Panc1 (cell line): ENCODE results near the gene ASCL2. TPM values are rescaled to one million over a fixed set of nuclear protein-coding genes. Genes with fewer than 3 reads are reported as not detected.

Experiments
- ATAC-seq: fragments of 200-7000 bp; cut with Tn5 transposase; 2 replicates; pipeline ENCODE4 v1.9.1; 2020; ENCODE audit warnings: mild to moderate bottlenecking, moderate library complexity
- BruUV-seq: library from RNA; stranded (reverse); fragments of 400-500 nt; replicated peaks from 2 replicates; lab custom pipeline; 2021; lab: Mats Ljungman, UMichigan
- CTCF ChIA-PET: fragments of 300-600 bp; sonication (Branson Sonifier 250); formaldehyde crosslinking; loops from one replicate; lab custom pipeline; 2022; ENCODE audit warnings: antibody characterized with exemption; lab: Charles Lee
- POLR2A ChIA-PET: fragments of 300-600 bp; sonication (Branson Sonifier 250); formaldehyde crosslinking; loops from one replicate; lab custom pipeline; 2022; ENCODE audit warnings: antibody characterized with exemption; lab: Charles Lee
- DNase-seq: peaks from one replicate; pipeline ENCODE4 v3.0.0-alpha.2; 2010; ENCODE audit warnings: low read depth, low spot score
- H3K27ac ChIP-seq: 2 replicates; pipeline ENCODE4 v1.5.1; 2011; ENCODE audit warnings: mild to moderate bottlenecking, low read length, inconsistent platforms
- H3K27me3 ChIP-seq: fragments of 200-500 bp; sonication (Bioruptor generic); 2 replicates; pipeline ENCODE4 v1.6.0; 2014; ENCODE audit warnings: low read length, inconsistent platforms; ENCODE audit not compliant: control insufficient read depth, insufficient read depth
- H3K36me3 ChIP-seq: fragments of 200-500 bp; sonication (Bioruptor generic); 2 replicates; pipeline ENCODE4 v1.5.1; 2014; ENCODE audit warnings: inconsistent platforms, mild to moderate bottlenecking, low read length, moderate library complexity; ENCODE audit not compliant: control insufficient read depth, insufficient read depth
- H3K4me1 ChIP-seq: 2 replicates; pipeline ENCODE4 v1.5.1; 2011; ENCODE audit warnings: inconsistent platforms, mild to moderate bottlenecking, low read length, moderate library complexity; ENCODE audit not compliant: control insufficient read depth, insufficient read depth
- H3K4me3 ChIP-seq, 2 experiments: 2 replicates each; pipeline ENCODE4 v1.5.1; 2011 to 2012; ENCODE audit warnings: low read depth in 2 of 2, low read length in 2 of 2, mild to moderate bottlenecking in 2 of 2, inconsistent platforms in 1 of 2, moderate library complexity in 1 of 2
- H3K9me3 ChIP-seq: fragments of 200-500 bp; sonication (Bioruptor generic); 2 replicates; pipeline ENCODE4 v1.5.1; 2014; ENCODE audit warnings: low read depth, mild to moderate bottlenecking, inconsistent platforms, low read length, moderate library complexity; ENCODE audit not compliant: control insufficient read depth, insufficient read depth
- POLR2AphosphoS5 ChIP-seq: IDR thresholded peaks from 2 replicates; pipeline ENCODE4 v1.6.1; 2012; ENCODE audit warnings: mild to moderate bottlenecking, low read depth, low read length, moderate library complexity
- SIN3A ChIP-seq: IDR thresholded peaks from 2 replicates; pipeline ENCODE4 v1.6.1; 2012; ENCODE audit warnings: low read depth, mild to moderate bottlenecking, low read length, moderate library complexity, borderline replicate concordance; ENCODE audit not compliant: insufficient read depth
- TCF7L2 ChIP-seq: IDR thresholded peaks from 2 replicates; pipeline ENCODE4 v1.6.1; 2011; ENCODE audit warnings: mild to moderate bottlenecking, low read depth, low read length, inconsistent platforms
- in situ Hi-C: cut with HindIII; loops from 2 replicates; pipeline ENCODE4 v1.10.0; 2016; ENCODE audit warnings: low sequenced_read_pairs, low pct_unique_long_range_greater_than_20kb
- intact Hi-C: fragments of 100-400 bp; cut with micrococcal nuclease; formaldehyde crosslinking; loops from one replicate; pipeline ENCODE4 v1.10.0; 2022; ENCODE audit not compliant: unreplicated experiment
- total RNA-seq: library from RNA; stranded (reverse); gene quantifications from one replicate; pipeline ENCODE4 v1.2.1, GENCODE V29; 2021; ENCODE audit not compliant: unreplicated experiment
- TF ChIP-seq, protein P1 (sequence below): fragments of 450-650 bp; IDR thresholded peaks from 2 replicates; pipeline ENCODE4 v1.5.1; 2017; ENCODE audit warnings: mild to moderate bottlenecking
- TF ChIP-seq, protein P2 (sequence below), 2 experiments: IDR thresholded peaks; 2 replicates each; pipeline ENCODE4 v1.6.1; 2011 to 2012; ENCODE audit warnings: low read depth in 2 of 2, control low read depth in 1 of 2, low read length in 1 of 2, mild to moderate bottlenecking in 1 of 2, moderate library complexity in 1 of 2; ENCODE audit not compliant: insufficient read depth in 1 of 2

ASCL2 gene
- total RNA-seq, 1 experiment from 2014 or later = not detected

DNA sequence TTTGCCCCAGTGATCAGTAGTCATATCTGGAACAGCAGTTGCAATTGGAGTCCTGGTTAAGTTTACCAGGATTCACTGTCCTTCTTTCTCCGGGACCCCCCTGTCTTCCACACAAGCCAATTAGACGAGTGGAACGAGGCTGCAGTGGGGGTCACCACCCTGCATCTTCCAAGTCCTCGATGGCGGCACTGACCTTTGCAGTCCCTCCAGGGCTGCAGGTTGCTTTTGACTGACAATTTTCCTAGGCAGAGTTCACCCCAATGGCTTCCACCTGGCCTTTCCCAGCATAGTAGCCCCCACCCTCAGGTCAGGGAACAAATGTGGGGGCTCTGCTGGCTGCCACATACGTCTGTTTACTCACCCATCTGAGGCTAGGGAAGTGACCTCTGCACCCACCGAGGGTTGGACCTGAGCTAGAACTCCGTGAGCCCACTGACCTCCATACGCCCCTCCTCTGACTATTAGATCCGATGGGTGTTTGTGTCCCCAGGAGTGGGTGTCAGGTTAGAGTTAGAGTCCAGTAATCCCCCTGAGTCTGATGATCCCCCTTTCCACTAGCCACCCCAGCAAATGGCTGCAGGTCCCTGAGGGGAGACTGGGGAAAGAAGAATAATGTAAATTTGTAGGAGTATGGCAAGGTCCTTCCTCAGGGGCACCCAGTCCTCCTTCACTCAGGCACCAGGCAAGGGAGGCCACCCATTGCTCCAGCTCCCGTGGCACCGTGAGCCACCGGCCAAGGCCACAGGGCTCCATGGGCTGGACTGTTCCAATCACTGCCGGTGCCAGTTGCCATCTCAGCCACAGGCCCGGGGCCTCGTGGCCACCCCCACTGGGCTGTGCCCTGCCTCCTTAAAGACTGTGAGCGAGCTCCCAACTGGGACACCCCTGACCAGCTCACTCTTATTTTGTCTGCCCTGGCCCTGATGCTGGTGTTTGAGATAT is 25.9 kb upstream of the ASCL2 start:
- CTCF ChIA-PET = no interaction called here

GRCh38 chr11:2294926-2295290 is 24.5 kb upstream of the ASCL2 start:
- in situ Hi-C loops (no loop called here), intact Hi-C loops (no loop called here)
- TF ChIP-seq POLR2AphosphoS5 = no peak
- TF ChIP-seq TCF7L2 = no peak
- TF ChIP-seq, protein P1, sequence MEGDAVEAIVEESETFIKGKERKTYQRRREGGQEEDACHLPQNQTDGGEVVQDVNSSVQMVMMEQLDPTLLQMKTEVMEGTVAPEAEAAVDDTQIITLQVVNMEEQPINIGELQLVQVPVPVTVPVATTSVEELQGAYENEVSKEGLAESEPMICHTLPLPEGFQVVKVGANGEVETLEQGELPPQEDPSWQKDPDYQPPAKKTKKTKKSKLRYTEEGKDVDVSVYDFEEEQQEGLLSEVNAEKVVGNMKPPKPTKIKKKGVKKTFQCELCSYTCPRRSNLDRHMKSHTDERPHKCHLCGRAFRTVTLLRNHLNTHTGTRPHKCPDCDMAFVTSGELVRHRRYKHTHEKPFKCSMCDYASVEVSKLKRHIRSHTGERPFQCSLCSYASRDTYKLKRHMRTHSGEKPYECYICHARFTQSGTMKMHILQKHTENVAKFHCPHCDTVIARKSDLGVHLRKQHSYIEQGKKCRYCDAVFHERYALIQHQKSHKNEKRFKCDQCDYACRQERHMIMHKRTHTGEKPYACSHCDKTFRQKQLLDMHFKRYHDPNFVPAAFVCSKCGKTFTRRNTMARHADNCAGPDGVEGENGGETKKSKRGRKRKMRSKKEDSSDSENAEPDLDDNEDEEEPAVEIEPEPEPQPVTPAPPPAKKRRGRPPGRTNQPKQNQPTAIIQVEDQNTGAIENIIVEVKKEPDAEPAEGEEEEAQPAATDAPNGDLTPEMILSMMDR = no peak
- TF ChIP-seq SIN3A = no peak
- TF ChIP-seq, protein P2, sequence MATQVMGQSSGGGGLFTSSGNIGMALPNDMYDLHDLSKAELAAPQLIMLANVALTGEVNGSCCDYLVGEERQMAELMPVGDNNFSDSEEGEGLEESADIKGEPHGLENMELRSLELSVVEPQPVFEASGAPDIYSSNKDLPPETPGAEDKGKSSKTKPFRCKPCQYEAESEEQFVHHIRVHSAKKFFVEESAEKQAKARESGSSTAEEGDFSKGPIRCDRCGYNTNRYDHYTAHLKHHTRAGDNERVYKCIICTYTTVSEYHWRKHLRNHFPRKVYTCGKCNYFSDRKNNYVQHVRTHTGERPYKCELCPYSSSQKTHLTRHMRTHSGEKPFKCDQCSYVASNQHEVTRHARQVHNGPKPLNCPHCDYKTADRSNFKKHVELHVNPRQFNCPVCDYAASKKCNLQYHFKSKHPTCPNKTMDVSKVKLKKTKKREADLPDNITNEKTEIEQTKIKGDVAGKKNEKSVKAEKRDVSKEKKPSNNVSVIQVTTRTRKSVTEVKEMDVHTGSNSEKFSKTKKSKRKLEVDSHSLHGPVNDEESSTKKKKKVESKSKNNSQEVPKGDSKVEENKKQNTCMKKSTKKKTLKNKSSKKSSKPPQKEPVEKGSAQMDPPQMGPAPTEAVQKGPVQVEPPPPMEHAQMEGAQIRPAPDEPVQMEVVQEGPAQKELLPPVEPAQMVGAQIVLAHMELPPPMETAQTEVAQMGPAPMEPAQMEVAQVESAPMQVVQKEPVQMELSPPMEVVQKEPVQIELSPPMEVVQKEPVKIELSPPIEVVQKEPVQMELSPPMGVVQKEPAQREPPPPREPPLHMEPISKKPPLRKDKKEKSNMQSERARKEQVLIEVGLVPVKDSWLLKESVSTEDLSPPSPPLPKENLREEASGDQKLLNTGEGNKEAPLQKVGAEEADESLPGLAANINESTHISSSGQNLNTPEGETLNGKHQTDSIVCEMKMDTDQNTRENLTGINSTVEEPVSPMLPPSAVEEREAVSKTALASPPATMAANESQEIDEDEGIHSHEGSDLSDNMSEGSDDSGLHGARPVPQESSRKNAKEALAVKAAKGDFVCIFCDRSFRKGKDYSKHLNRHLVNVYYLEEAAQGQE (IDR thresholded peaks at IDR 0.05; ENCODE audit: insufficient read depth in 1 of 2, low read depth in 2 of 2, low read length in 1 of 2) = no peak
- Histone ChIP-seq H3K36me3 (no peaks in the 10 kb centered on the region), H3K27ac (no peak overlapping the region), H3K4me3 (no peak overlapping the region), H3K4me1 (peaks cover 8% of the 10 kb centered on the region), H3K9me3 (no peaks in the 10 kb centered on the region), H3K27me3 (peaks cover 5% of the 10 kb centered on the region; the same call in 1 of the 2 replicates)
- POLR2A ChIA-PET = no interaction called here
- CTCF ChIA-PET = no interaction called here
- BruUV-seq = no TSS peak
- no peak for ATAC-seq
- no peak for DNase-seq

More for the DNA sequence above, 25.9 kb upstream of the ASCL2 start:
- POLR2A ChIA-PET = no interaction called here
- DNase-seq (no peak), ATAC-seq (no peak)
- intact Hi-C loops = no loop called here
- no peak for TF ChIP-seq POLR2AphosphoS5
- TF ChIP-seq SIN3A = no peak
- TF ChIP-seq, protein P2 (IDR thresholded peaks at IDR 0.05; ENCODE audit: insufficient read depth in 1 of 2, low read depth in 2 of 2, low read length in 1 of 2) = no peak
- TF ChIP-seq, protein P1 = no peak
- TF ChIP-seq TCF7L2 = no peak
- Histone ChIP-seq H3K27me3 (peaks cover 5% of the 10 kb centered on the region; the same call in 1 of the 2 replicates), H3K27ac (no peak overlapping the region), H3K4me3 (no peak overlapping the region), H3K9me3 (no peaks in the 10 kb centered on the region), H3K36me3 (no peaks in the 10 kb centered on the region), H3K4me1 (no peaks in the 10 kb centered on the region)
- BruUV-seq = no TSS peak
- in situ Hi-C loops = no loop called here
